Chondrocyte (in vitro differentiated cells): ENCODE measurements around the gene ZNF438. TPM values are rescaled to one million over a fixed set of nuclear protein-coding genes. Genes with fewer than 3 reads are reported as not detected.

ENCODE experiments used
- DNase-seq: peaks from one replicate; pipeline ENCODE4 v3.0.0; 2021; ENCODE audit warnings: mixed read lengths, low spot score
- H3K27ac Mint-ChIP-seq: one replicate; pipeline ENCODE4 v1.8.0; 2021; ENCODE audit warnings: mild to moderate bottlenecking, moderate library complexity, mixed read lengths; ENCODE audit not compliant: unreplicated experiment
- H3K27me3 Mint-ChIP-seq: 2 replicates; pipeline ENCODE4 v1.8.0; 2021; ENCODE audit warnings: low read depth, mixed read lengths
- H3K36me3 Mint-ChIP-seq: 2 replicates; pipeline ENCODE4 v1.8.0; 2021; ENCODE audit warnings: low read depth, mixed read lengths
- H3K4me1 Mint-ChIP-seq: 2 replicates; pipeline ENCODE4 v1.8.0; 2021; ENCODE audit warnings: low read depth, mild to moderate bottlenecking, mixed read lengths
- H3K4me3 Mint-ChIP-seq: one replicate; pipeline ENCODE4 v1.8.0; 2021; ENCODE audit warnings: mild to moderate bottlenecking, moderate library complexity, mixed read lengths; ENCODE audit not compliant: unreplicated experiment
- H3K9me3 Mint-ChIP-seq: 2 replicates; pipeline ENCODE4 v1.8.0; 2021; ENCODE audit warnings: low read depth, mixed read lengths
- total RNA-seq: library from RNA; stranded (reverse); gene quantifications from 3 replicates; pipeline ENCODE4 v1.2.1, GENCODE V29; 2021
- TF ChIP-seq, protein P1 (sequence below): fragments of 200-600 bp; sonication (generic); IDR thresholded peaks from 2 replicates; pipeline ENCODE4 v1.5.0; 2021; ENCODE audit warnings: antibody characterized with exemption, mild to moderate bottlenecking, moderate library complexity

ZNF438 gene
- total RNA-seq, 1 donor from 2014 or later, result 4.9 TPM

DNA sequence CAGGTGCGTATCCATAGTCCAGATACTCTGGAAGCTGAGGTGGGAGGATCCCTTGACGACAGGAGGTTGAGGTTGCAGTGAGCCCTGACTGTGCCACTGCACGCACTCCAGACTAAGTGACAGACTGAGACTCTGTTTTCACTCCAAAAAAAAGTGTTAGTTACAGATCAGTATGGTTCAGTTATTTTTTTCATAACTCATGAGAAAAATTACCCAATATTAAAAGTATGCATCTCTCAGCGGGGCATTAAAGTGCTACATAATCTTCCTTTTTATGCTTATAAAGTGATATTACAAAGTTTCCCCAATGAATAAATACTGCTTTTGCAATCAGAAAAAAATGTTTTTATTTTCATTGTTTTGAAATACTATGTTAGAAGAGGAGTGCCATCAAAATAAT is 147.9 kb downstream of the ZNF438 start:
- Mint-ChIP-seq H3K27me3 (no peaks in the 10 kb centered on the region), H3K9me3 (no peaks in the 10 kb centered on the region), H3K36me3 (no peaks in the 10 kb centered on the region), H3K4me1 (peaks cover 8% of the 10 kb centered on the region), H3K4me3 (no peak overlapping the region), H3K27ac (no peak overlapping the region)
- TF ChIP-seq, protein P1, sequence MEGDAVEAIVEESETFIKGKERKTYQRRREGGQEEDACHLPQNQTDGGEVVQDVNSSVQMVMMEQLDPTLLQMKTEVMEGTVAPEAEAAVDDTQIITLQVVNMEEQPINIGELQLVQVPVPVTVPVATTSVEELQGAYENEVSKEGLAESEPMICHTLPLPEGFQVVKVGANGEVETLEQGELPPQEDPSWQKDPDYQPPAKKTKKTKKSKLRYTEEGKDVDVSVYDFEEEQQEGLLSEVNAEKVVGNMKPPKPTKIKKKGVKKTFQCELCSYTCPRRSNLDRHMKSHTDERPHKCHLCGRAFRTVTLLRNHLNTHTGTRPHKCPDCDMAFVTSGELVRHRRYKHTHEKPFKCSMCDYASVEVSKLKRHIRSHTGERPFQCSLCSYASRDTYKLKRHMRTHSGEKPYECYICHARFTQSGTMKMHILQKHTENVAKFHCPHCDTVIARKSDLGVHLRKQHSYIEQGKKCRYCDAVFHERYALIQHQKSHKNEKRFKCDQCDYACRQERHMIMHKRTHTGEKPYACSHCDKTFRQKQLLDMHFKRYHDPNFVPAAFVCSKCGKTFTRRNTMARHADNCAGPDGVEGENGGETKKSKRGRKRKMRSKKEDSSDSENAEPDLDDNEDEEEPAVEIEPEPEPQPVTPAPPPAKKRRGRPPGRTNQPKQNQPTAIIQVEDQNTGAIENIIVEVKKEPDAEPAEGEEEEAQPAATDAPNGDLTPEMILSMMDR, result no peak
- no peak for DNase-seq

DNA sequence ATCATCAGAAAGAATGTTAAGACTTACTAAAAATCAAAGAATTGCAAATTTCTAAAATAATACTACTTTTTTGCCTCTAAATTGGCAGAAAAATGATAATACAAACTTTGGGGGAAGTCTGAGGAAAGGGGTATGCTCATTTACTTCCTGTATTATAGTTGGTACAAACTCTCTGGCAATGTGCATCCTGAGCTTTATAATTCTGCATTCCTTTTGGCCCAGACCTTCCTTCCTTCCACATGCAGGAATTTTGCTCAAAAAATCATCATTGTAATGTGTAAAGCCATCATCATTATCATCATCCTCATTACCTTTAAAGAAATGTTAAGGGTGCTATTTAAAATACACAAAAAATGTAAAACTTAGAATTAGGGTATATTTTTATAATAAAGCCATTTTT is 148.5 kb downstream of the ZNF438 start:
- H3K27me3 Mint-ChIP-seq, result no peaks in the 10 kb centered on the region
- no peaks in the 10 kb centered on the region for H3K9me3 Mint-ChIP-seq
- TF ChIP-seq, protein P1, result no peak
- peaks cover 8% of the 10 kb centered on the region for H3K4me1 Mint-ChIP-seq
- no peaks in the 10 kb centered on the region for H3K36me3 Mint-ChIP-seq
- no peak overlapping the region for H3K27ac Mint-ChIP-seq
- DNase-seq, result no peak
- H3K4me3 Mint-ChIP-seq, result no peak overlapping the region

DNA sequence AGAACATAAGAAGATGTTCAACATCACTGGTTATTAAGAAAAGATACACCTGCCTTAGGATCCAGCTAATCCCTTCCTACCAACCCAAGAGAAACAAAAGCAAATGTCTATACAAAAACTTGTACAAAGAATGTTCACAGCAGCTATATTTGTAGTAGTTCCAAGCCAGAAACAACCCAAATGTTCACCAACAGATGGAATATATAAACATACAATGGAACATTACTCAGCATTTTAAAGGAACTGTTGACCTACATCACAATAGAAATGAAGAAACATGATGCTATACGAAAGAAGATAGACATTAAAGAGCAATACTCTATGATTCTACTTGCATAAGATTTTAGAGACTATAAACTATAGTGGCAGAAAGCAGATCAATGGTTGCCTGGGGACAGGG is 149.4 kb downstream of the ZNF438 start:
- TF ChIP-seq, protein P1, result no peak
- H3K27me3 Mint-ChIP-seq, result no peaks in the 10 kb centered on the region
- H3K27ac Mint-ChIP-seq, result no peak overlapping the region
- no peak for DNase-seq
- H3K36me3 Mint-ChIP-seq, result no peaks in the 10 kb centered on the region
- no peaks in the 10 kb centered on the region for H3K9me3 Mint-ChIP-seq
- H3K4me3 Mint-ChIP-seq, result no peak overlapping the region
- H3K4me1 Mint-ChIP-seq, result peaks cover 8% of the 10 kb centered on the region

DNA sequence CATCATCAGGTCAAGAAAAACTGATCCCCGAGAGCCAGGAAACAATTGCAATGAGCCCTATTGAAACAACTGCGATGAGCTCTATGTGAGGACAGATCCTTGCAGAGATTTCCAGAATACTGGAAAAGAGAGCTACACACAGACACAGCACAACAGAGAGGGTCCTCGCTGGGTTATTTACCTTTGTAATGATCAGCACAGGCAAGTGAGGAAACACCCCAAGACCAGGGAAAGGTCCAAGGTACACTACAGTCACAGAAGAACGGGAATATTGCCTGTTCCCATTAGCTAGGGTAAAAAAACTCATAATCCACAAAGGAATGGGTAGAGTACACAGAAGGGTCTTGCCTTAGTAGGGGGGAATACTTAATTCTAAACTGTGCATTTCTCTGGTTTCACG is 152.7 kb downstream of the ZNF438 start:
- no peaks in the 10 kb centered on the region for H3K27me3 Mint-ChIP-seq
- TF ChIP-seq, protein P1, result no peak
- DNase-seq, result no peak
- peaks cover 3% of the 10 kb centered on the region for H3K36me3 Mint-ChIP-seq
- peaks cover 8% of the 10 kb centered on the region for H3K4me1 Mint-ChIP-seq
- no peak overlapping the region for H3K4me3 Mint-ChIP-seq
- no peaks in the 10 kb centered on the region for H3K9me3 Mint-ChIP-seq
- no peak overlapping the region for H3K27ac Mint-ChIP-seq

DNA sequence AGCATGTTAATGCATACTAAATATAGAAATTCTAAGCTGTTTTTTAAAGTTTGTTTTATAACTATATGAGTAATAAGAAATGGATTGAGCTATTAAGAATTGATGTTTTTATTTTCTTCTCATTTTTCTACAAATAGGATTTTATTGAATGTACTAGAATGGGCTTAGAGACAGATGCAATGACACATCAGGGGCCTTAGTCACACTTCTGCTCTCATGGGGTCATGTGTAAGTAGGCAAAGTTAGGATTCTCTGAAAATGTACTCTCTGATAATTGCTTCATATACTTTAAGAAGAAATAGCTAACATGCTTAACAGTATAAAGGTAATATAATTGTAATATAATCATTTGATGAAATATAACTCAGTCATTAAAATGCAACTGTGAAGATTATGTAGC is 154.6 kb downstream of the ZNF438 start:
- no peak overlapping the region for H3K27ac Mint-ChIP-seq
- H3K36me3 Mint-ChIP-seq, result peaks cover 3% of the 10 kb centered on the region
- H3K4me1 Mint-ChIP-seq, result peaks cover 1% of the 10 kb centered on the region
- no peak overlapping the region for H3K4me3 Mint-ChIP-seq
- TF ChIP-seq, protein P1, result no peak
- no peaks in the 10 kb centered on the region for H3K27me3 Mint-ChIP-seq
- no peak for DNase-seq
- no peaks in the 10 kb centered on the region for H3K9me3 Mint-ChIP-seq
